Ishikawa (cell line): ENCODE results near the gene KRTAP12-2.

Experiments
- CEBPB ChIP-seq: IDR thresholded peaks from 2 replicates; pipeline ENCODE4 v1.6.1; 2012
- REST ChIP-seq: IDR thresholded peaks from 2 replicates; pipeline ENCODE4 v1.6.1; 2012; ENCODE audit warnings: low read depth, mild to moderate bottlenecking
- TAF1 ChIP-seq: IDR thresholded peaks from 2 replicates; pipeline ENCODE4 v1.6.1; 2012; ENCODE audit warnings: low read depth, mild to moderate bottlenecking
- ZBTB7A ChIP-seq: IDR thresholded peaks from 2 replicates; pipeline ENCODE4 v1.6.1; 2012; ENCODE audit warnings: low read depth

GRCh38 chr21:44697811-44698734, 31.3 kb upstream of the KRTAP12-2 start:
- no peak for TF ChIP-seq ZBTB7A
- TF ChIP-seq CEBPB: no peak
- no peak for TF ChIP-seq REST
- no peak for TF ChIP-seq TAF1
